ENCODE measurements around the gene CORO1C.

Gene CORO1C

GRCh38 chr12:108613548-108613947 is 117.8 kb downstream of the CORO1C start:
- no peak for DNase-seq

DNA sequence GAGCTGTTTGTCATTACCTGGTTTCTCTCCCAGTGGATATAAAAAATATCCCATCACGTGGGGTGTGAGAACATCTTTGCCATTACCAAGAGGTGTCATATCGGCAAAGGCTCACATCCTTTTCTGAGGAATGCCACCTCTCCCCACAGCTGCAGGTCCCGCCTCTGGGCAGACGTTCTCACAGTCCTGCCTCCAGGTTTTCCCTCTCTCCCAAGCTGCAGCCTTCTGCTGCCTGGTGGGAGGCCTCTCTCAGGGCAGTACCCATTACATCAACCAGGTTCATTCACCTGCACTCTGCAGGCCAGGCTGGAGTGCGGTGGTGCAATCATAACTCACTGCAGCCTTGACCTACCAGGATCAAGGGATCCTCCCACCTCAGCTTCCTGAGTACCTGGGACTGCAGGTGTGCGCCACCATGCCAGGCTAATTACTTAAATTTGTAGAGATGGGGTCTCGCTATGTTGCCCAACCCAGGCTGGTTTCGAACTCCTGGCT is 118.5 kb downstream of the CORO1C start:
- no peak for DNase-seq

DNA sequence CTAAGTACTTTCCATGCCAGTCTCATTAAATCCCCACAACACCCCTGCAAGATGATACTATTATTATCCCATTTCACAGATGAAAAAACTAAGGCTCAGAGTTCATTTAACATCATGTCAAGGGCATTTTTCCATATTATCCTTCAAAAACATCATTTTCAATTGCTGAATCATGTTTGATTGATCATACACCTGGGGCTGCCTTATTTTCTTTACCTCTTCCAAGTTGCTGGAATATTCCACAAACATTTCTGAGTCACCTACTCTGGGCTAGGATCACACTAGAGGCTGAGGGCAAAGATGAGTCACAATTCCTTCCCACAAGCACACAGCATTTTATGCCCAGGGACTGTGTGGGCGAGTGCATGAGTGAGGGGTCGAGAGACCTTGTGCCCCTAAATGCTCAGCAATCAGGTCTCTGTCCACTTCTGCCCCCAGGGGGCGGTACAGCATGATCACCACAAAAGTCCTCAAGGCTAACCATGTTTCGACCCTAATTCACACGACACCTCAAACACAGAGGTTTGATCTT is 119.4 kb downstream of the CORO1C start:
- DNase-seq, result no peak

DNA sequence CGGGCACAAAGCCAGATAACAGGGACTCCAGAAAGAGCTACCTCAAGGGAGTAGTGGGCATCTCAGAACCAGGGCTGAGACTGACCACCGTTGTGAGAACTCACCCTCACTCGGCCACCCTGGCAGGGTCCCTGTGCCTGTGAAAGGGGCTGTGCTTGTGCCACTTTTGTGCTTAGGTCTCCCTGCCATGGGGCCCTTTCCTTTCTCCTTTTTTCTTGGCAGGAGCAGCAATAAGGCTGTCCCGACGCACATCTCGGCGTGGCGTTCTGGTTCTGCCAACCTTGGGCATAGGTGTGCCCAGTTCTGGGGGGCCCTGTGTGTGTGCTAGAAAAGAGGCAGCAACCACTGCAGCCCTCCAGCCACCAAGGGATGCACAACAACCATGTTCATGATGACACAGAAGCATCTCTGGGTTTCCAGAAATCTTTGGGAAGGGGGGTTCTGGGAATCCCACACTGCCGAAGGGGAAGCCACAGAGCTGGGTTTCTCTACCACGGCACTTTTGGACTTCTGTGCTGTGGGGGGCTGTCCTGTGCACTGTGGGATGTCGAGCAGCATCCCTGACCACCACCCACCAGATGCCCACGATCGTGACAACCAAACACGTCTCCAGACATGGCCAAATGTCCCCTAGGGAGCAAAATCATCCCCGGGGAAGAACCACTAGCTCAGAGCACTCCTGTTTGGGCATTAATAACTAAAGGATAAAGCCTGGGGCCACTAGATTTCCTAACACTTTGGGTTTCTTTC is 120.3 kb downstream of the CORO1C start:
- DNase-seq, result no peak

DNA sequence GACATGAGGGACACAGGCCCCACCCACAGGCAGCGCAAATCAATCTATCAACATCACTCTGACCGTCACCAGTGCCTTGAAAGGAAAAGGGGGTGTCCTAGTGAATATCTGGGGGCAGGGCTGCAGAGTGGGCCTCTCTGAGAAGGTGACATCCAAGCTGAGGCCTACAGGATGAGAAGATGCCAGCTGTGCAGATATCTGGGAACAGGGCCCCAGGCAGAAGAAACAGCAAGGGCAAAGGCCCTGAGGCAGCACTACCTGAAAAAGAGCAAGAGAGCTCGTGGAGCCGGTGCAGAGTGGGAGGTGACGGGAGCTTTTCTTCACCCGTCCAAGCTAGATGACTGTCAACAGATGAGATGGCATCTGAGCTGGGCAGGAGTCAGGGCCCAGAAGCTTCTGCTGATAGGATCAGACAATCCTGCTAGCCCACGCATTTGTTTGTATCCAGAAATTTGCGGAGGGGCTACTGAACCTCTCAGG is 120.9 kb downstream of the CORO1C start:
- DNase-seq, result no peak

DNA sequence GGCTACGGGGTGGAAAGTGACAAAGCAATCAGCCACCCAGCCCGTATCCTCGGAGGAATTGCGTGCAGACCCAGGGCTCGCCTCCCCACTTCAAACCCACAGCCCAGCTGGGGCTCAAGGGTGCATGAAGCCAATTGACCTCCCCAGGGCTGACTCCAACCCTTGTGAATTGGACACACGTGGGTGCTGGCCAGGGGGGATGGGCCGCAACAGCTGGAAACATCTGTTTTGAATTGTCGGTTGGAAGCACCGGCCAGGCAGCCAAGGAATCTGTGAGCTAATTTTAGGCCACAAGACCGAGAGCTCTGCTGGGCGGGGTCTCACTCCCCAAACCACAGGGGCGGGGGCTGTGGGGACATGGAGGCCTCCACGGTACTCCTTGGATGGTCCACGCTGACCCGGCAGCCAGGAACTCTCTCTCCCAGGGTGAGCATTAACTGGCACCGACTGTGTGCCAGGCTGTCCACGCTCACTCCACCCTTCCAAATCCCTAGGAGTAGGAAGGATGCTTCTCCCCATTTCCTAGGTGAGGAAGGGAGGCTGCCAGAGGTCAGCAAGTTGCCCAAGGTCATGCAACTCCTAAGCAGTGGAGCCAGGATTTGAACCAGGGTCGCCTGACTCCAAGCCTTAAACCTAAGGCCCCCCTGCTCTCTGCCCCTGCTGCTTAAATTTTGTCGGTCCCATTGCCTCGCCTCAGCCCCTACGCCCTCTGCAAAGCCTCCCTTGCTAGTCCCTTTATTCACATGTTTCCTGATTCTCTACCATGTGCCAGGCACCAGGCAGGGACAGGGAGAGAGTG is 121.6 kb downstream of the CORO1C start:
- no peak for DNase-seq

DNA sequence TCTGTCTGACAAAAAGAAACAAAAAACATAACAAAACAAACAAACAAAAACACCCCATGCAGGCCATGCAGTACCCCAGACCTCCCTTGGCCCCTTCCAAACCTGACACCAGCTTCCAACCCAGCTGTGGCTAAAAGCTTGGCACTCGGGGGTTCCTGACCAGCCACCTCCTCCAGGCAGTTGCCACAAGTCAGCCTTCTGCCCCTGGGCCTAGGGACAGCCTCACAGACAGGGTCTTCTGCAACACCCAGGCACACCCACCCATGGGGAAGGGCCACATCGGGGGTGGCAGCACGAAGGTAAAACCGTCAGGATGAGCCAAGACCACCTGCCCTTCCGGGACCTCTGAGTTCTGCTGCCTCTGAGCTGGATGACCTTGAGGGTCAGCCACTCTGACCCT is 122.7 kb downstream of the CORO1C start:
- DNase-seq, result no peak

DNA sequence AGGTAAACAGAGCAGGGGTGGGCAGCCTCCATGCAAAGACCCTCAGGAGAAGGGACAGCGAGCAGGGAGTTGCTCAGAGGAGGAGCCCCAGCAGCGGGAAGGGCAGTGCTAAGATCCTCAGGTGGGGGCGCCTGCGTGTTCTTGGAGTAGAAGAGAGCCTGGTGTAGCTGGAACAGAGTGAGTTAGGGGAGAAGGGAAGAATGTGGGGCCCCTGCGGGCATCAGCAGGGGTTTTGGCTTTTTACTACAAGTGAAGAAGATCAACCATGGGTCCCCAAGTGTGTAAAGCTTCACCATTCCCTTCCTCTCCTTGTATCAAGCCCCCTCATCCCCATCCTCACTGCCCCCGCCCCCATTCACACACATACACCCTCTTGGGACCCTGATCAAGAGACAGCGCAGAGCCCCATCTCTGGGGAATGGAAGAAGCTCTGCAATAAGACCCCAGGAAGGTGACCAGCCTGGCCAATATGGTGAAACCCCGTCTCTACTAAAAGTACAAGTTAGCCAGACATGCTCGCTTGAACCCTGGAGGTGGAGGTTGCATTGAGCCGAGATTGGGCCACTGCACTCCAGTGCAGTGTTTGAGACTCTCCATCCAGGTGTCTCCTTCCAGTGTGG is 123.2 kb downstream of the CORO1C start:
- DNase-seq, result no peak

GRCh38 chr12:108606492-108606891 is 124.8 kb downstream of the CORO1C start:
- DNase-seq, result no peak

DNA sequence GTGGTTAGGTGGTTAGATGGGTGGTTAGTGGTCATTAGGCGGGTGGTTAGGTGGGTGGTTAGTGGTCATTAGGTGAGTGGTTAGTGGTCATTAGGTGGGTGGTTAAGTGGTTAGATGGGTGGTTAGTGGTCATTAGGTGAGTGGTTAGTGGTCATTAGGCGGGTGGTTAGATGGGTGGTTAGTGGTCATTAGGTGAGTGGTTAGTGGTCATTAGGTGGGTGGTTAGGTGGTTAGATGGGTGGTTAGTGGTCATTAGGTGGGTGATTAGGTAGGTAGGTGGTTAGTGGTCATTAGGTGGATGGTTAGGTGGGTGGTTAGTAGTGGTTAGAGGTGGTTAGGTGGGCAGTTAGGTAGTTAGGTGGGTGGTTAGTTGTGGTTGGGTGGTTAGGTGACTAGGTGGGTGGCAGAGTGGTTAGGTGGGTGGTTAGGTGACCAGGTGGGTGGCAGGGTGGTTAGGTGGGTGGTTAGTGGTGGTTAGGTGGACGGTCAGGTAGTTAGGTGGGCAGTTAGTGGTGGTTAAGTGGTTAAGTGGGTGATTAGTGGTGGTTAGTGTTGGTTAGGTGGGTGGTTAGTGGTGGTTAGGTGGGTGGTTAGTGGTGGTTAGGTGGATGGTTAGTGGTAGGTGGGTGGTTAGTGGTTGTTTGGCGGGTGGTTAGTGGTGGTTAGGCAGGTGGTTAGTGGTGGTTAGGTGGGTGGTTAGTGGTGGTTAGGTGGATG is 125.5 kb downstream of the CORO1C start:
- no peak for DNase-seq

DNA sequence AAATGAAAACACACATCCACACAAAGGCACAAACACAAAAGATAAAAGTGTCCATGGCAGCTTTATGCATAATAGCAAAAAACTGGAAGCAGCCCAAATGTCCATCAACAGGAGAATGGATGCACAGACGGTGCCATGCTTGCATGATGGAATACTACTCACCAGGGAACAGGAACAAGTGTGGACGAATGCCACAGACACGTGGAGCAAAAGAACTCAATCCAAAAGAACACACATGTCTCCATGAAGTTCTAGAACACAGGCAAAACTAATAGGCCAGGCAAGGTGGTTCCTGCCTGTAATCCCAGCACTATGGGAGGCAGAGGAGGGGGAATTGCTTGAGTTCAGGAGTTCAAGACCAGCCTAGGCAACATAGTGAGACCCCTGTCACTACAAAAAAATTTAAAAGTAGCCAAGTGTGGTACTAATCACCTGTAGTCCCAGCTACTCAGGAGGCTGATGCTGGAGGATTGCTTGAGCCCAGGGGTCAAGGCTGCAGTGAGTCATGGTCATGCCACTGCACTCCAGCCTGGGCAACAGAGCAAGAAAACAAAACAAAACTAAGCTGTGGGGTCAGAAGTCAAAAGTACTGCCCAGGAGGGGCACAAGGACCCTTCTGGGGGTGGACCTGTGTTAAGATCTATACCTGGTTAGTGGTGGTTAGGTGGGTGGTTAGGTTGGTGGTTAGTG is 126.2 kb downstream of the CORO1C start:
- no peak for DNase-seq

GRCh38 chr12:108604208-108604941 is 126.9 kb downstream of the CORO1C start:
- no peak for DNase-seq

DNA sequence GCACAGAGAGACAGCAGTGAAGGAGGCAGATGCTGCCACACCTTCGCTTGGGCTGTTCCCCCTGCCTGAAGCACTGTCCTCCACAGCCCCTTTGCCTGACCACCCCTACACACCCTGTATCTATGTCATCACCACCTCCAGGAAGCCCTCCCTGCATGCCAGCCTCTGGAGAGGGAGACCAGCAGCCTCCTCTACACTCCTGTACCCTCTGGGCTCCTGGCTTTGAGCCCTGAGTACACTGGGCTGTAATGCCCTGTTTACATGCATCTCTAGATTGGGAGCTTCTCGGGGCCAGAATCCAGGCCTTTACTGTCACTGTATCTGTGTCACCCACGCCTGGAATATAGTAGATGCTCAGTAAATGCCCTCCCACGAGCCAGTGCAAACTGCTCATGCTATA is 127.6 kb downstream of the CORO1C start:
- no peak for DNase-seq

GRCh38 chr12:108602976-108603704 is 128.2 kb downstream of the CORO1C start:
- DNase-seq, result no peak

- DNase-seq, result no peak
These were observed 129.1 kb downstream of the CORO1C start for GRCh38 chr12:108602209-108602705.

GRCh38 chr12:108600702-108601007 is 130.7 kb downstream of the CORO1C start:
- DNase-seq, result no peak

DNA sequence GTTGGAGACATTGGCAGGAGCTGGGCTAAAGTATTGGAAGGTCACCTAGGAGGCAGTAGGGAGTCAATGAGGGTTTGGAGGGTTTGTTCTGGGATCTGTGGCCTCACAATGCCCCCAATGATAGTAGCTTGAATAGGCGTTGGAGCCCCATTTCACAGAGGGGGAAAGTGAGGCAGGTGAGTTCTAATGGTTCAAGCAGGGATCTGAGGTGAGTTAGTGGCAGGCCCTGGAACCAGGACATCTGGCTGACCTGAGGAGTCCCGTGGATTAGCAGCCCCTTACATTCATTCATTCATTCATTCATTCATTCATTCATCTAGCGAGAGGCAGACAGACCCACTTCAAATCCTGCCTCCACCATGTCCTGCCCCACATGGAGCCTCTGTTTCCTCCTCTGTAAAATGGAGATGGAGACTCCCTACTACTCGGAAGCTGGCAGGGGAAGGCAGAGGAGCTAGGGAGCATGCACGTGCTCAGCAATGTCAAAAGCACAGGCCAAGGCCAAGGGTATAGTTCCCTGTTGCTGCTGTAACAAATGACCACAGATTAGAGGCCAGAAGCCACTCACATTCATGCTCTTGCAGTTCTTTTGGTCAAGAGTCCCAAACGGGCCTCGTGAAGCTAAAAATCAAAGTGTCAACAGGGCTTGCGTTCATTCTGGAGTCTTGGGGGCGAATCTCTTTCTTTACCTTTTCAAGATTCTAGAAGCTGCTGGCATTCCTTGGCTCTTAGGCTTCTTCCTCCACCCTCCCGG is 131.2 kb downstream of the CORO1C start:
- DNase-seq, result no peak

- no peak for DNase-seq
These were observed 131.8 kb downstream of the CORO1C start for GRCh38 chr12:108599541-108599940.

DNA sequence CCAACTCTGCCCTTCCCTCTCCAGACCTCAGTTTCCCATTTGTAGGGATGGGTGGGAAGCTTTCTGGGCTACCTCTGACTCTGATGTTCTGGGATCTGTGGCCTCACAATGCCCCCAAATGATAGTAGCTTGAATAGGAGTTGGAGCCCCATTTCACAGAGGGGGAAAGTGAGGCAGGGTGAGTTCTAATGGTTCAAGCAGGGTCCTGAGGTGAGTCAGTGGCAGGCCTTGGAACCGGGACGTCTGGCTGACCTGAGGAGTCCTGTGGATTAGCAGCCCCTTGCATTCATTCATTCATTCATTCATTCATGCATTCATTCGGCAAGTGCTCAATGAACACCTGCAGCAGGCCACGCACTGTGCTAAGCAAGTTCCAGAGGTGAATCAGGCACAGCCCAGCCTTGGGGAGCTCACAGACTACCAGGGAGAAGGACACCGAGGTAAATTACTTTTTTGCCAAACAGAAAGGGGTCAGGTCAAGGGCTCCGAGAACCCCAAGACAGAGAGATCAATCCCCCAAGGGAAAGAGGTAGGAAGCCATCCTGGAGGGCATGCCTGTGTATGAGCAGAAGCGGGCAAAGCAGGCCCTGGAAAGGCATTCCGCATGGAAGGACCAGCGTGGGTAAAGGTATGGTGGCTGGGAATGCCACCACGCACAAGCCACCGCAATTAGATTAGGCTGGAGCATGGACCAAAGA is 132.6 kb downstream of the CORO1C start:
- no peak for DNase-seq

All from DMS153 (cell line).